A549 (cell line): ENCODE measurements around the gene MMP11.

Experiments used
- CTCF ChIP-seq: fragments of >200 bp; sonication (Bioruptor Twin); formaldehyde crosslinking; IDR thresholded peaks from 3 replicates; pipeline ENCODE4 v1.5.1; 2016
- REST ChIP-seq: fragments of 200-600 bp; sonication (generic); IDR thresholded peaks from 2 replicates; pipeline ENCODE4 v1.6.1; 2016; ENCODE audit warnings: antibody characterized with exemption, mild to moderate bottlenecking, moderate library complexity

- TF ChIP-seq CTCF, result no peak
- TF ChIP-seq REST, result no peak
Measured at GRCh38 chr22:23820748-23821211, 48.1 kb downstream of the MMP11 start.
